Measurements from ENCODE around the gene SEZ6L2. TPM values are rescaled to one million over a fixed set of nuclear protein-coding genes. Genes with fewer than 3 reads are reported as not detected.

SEZ6L2 gene
- total and polyA plus RNA-seq, 2 of the 13 experiments (the other 11 are each of a cell fraction or from before 2014, with no cell fraction given) = 14.9 to 16.9 TPM

GRCh38 chr16:29848420-29849297 lies 50.7 kb downstream of the SEZ6L2 start (continued):
- TF ChIP-seq NFKBIZ (CRISPR knock-in tag; IDR thresholded peaks at IDR 0.05) (peak; percentile 40; the same call in 1 of the 2 replicates), ZNF362 (CRISPR knock-in tag; IDR thresholded peaks at IDR 0.05; ENCODE audit: borderline replicate concordance) (peak; percentile 73; the same call in 1 of the 2 replicates), TEF (CRISPR knock-in tag; IDR thresholded peaks at IDR 0.05) (no peak), YEATS2 (CRISPR knock-in tag; IDR thresholded peaks at IDR 0.05; ENCODE audit: borderline replicate concordance) (peak; percentile 51; the same call in 1 of the 2 replicates), ZNF350 (CRISPR knock-in tag; IDR thresholded peaks at IDR 0.05; ENCODE audit: borderline replicate concordance, low read depth) (peak; percentile 65; the same call in 1 of the 2 replicates), ZNF740 (CRISPR knock-in tag; IDR thresholded peaks at IDR 0.05) (peak; percentile 72; the same call in 1 of the 2 replicates), ZNF704 (CRISPR knock-in tag; IDR thresholded peaks at IDR 0.05; ENCODE audit: borderline replicate concordance) (no peak), HOXA3 (CRISPR knock-in tag; IDR thresholded peaks at IDR 0.05) (peak; percentile 55; the same call in 1 of the 2 replicates), ZNF124 (CRISPR knock-in tag; IDR thresholded peaks at IDR 0.05) (peak; percentile 61; the same call in 1 of the 2 replicates), ZMAT3 (CRISPR knock-in tag; conservative IDR thresholded peaks at IDR 0.05) (0 out of 2 replicates have a peak, but pooled peaks have one; percentile 44), ZBTB14 (CRISPR knock-in tag; IDR thresholded peaks at IDR 0.05) (no peak), GATAD2A (CRISPR knock-in tag; IDR thresholded peaks at IDR 0.05) (peak; percentile 56; the same call in 1 of the 2 replicates), AHR (CRISPR knock-in tag; IDR thresholded peaks at IDR 0.05) (peak; percentile 87; the same call in 1 of the 2 replicates), NCOA2 (CRISPR knock-in tag; IDR thresholded peaks at IDR 0.05) (no peak), E2F2 (CRISPR knock-in tag; IDR thresholded peaks at IDR 0.05; ENCODE audit: borderline replicate concordance) (no peak), ZNF550 (CRISPR knock-in tag; IDR thresholded peaks at IDR 0.05; ENCODE audit: borderline replicate concordance) (0 out of 2 replicates have a peak, but pooled peaks have one; percentile 47), RCOR2 (CRISPR knock-in tag; IDR thresholded peaks at IDR 0.05) (no peak), ZNF276 (CRISPR knock-in tag; IDR thresholded peaks at IDR 0.05; ENCODE audit: low read depth) (0 out of 2 replicates have a peak, but pooled peaks have one; percentile 35), SAP130 (CRISPR knock-in tag; IDR thresholded peaks at IDR 0.05; ENCODE audit: low read depth) (peak; percentile 78), MBD4 (IDR thresholded peaks at IDR 0.05; ENCODE audit: borderline replicate concordance, low read length) (no peak), ZNF563 (CRISPR knock-in tag; IDR thresholded peaks at IDR 0.05) (peak; percentile 73; the same call in 1 of the 2 replicates)

Measured in HepG2 (cell line).